ENCODE data around the gene CCDC88C. TPM values are rescaled to one million over a fixed set of nuclear protein-coding genes. Genes with fewer than 3 reads are reported as not detected.

Gene CCDC88C
- total RNA-seq, 6 experiments from 2014 or later = 0.09 to 0.61 (median 0.19) TPM; not detected in 3

- no peaks in the 10 kb centered on the region for H3K36me3 Mint-ChIP-seq (ENCODE audit: low read depth)
- TF ChIP-seq CTCF (IDR thresholded peaks at IDR 0.05) = no peak
- no peak overlapping the region for H3K27ac Mint-ChIP-seq
- no peak overlapping the region for H3K4me3 Mint-ChIP-seq
- DNase-seq = no peak
- H3K27me3 Mint-ChIP-seq (ENCODE audit: insufficient read depth) = peaks cover 19% of the 10 kb centered on the region
- H3K9me3 Mint-ChIP-seq = no peaks in the 10 kb centered on the region
- no peaks in the 10 kb centered on the region for H3K4me1 Mint-ChIP-seq (ENCODE audit: low read depth)
These were observed 73.5 kb downstream of the CCDC88C start for GRCh38 chr14:91344096-91344495.

- no peak for DNase-seq
- H3K4me3 Mint-ChIP-seq = no peak overlapping the region
- no peak for TF ChIP-seq CTCF (IDR thresholded peaks at IDR 0.05)
- no peaks in the 10 kb centered on the region for H3K9me3 Mint-ChIP-seq
- H3K4me1 Mint-ChIP-seq (ENCODE audit: low read depth) = no peaks in the 10 kb centered on the region
- H3K27ac Mint-ChIP-seq = no peak overlapping the region
- H3K36me3 Mint-ChIP-seq (ENCODE audit: low read depth) = no peaks in the 10 kb centered on the region
- peaks cover 22% of the 10 kb centered on the region for H3K27me3 Mint-ChIP-seq (ENCODE audit: insufficient read depth)
These were observed 74.6 kb downstream of the CCDC88C start for GRCh38 chr14:91343051-91343450.

GRCh38 chr14:91342206-91342760 is 75.3 kb downstream of the CCDC88C start:
- Mint-ChIP-seq H3K9me3 (no peaks in the 10 kb centered on the region), H3K36me3 (ENCODE audit: low read depth) (no peaks in the 10 kb centered on the region), H3K4me1 (ENCODE audit: low read depth) (no peaks in the 10 kb centered on the region), H3K27ac (no peak overlapping the region), H3K27me3 (ENCODE audit: insufficient read depth) (peaks cover 24% of the 10 kb centered on the region), H3K4me3 (no peak overlapping the region)
- no peak for DNase-seq
- TF ChIP-seq CTCF (IDR thresholded peaks at IDR 0.05) = no peak

- H3K36me3 Mint-ChIP-seq (ENCODE audit: low read depth) = no peaks in the 10 kb centered on the region
- no peaks in the 10 kb centered on the region for H3K9me3 Mint-ChIP-seq
- H3K27ac Mint-ChIP-seq = no peak overlapping the region
- peaks cover 21% of the 10 kb centered on the region for H3K27me3 Mint-ChIP-seq (ENCODE audit: insufficient read depth)
- H3K4me1 Mint-ChIP-seq (ENCODE audit: low read depth) = no peaks in the 10 kb centered on the region
- DNase-seq = no peak
- H3K4me3 Mint-ChIP-seq = no peak overlapping the region
- no peak for TF ChIP-seq CTCF (IDR thresholded peaks at IDR 0.05)
These were observed 75.9 kb downstream of the CCDC88C start for GRCh38 chr14:91341751-91342154.

GRCh38 chr14:91341334-91341733 is 76.3 kb downstream of the CCDC88C start:
- Mint-ChIP-seq H3K27ac (no peak overlapping the region), H3K4me3 (no peak overlapping the region), H3K27me3 (ENCODE audit: insufficient read depth) (peaks cover 21% of the 10 kb centered on the region), H3K4me1 (ENCODE audit: low read depth) (no peaks in the 10 kb centered on the region), H3K36me3 (ENCODE audit: low read depth) (no peaks in the 10 kb centered on the region), H3K9me3 (no peaks in the 10 kb centered on the region)
- no peak for TF ChIP-seq CTCF (IDR thresholded peaks at IDR 0.05)
- no peak for DNase-seq

All from HFFc6 (cell line).